ENCODE results near the gene PCDHGA5.
A peak's percentile ranks its signal among the peaks of the same experiment; 100 is the strongest.
"Not testable (repeated sequence)": the region's sequence is repeated elsewhere in the genome, so short reads cannot be mapped to it uniquely, and the experiment has no call there.

PCDHGA5 gene

DNA sequence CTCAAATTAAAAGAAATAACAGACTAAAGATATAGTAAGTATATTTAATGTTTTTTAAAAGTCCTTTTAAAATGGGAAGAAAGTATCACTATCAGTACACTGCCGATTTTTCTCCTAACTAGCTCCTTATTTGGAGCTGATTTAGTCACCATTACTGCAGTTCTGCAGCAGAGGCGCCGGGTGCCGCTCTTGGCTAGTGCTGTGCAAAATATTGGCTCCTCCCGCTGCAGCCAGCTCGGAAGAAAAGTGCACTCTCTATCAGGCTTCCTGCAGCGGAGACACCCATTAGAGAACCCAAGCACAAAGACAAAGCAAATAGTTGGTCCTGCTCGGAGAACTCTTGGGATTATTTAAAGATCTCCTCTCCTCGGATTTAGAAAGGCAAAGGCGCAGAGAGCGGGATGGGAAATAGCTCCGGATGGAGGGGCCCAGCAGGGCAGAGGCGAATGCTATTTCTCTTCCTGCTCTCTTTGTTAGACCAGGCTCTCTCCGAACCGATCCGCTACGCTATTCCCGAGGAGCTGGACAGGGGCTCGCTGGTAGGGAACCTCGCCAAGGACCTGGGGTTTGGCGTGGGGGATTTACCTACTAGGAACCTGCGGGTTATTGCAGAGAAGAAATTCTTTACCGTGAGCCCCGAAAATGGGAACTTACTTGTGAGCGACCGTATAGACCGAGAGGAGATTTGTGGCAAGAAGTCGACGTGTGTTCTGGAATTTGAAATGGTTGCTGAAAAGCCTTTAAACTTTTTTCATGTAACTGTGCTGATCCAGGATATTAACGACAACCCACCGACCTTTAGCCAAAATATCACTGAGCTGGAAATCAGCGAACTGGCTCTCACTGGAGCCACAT lies 6.3 kb downstream of the PCDHGA5 start, which contains the start of gene PCDHGB3:
Gene PCDHGB3, plus strand, starts transcription at position 249 of the 855 bp plus-strand sequence. Its CDS starts 153 bp downstream, at position 402.
- peak; percentile 72 for TF ChIP-seq CTCF (IDR thresholded peaks at IDR 0.05; ENCODE audit: extremely low read depth, missing control alignments)
- peak; percentile 86 for DNase-seq (ENCODE audit: low spot score)

GRCh38 chr5:141371572-141372475 lies 7.9 kb downstream of the PCDHGA5 start:
- no peak for TF ChIP-seq CTCF (IDR thresholded peaks at IDR 0.05; ENCODE audit: extremely low read depth, missing control alignments)

GRCh38 chr5:141373673-141374317 lies 9.8 kb downstream of the PCDHGA5 start, which contains the start of gene PCDHGA6:
Gene PCDHGA6, plus strand, starts transcription at chr5:141373891. Its CDS starts 193 bp downstream, at chr5:141374084.
- no peak for DNase-seq (ENCODE audit: low spot score)
- TF ChIP-seq CTCF (IDR thresholded peaks at IDR 0.05; ENCODE audit: extremely low read depth, missing control alignments): no peak

More at GRCh38 chr5:141371572-141372475, 7.9 kb downstream of the PCDHGA5 start:
- no peak for DNase-seq (ENCODE audit: low spot score)

DNA sequence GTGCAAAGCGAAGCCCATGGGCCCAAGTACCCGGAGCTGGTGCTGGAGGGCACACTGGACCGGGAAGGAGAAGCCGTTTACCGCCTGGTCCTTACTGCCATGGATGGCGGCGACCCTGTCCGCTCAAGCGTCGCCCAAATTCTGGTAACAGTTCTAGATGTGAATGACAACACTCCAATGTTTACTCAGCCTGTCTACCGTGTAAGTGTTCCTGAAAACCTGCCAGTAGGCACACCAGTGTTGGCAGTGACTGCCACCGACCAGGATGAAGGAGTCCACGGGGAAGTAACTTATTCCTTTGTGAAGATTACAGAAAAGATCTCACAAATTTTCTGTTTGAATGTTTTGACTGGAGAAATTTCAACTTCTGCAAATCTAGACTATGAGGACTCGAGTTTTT lies 10.7 kb downstream of the PCDHGA5 start:
- DNase-seq (ENCODE audit: low spot score): no peak

GRCh38 chr5:141375444-141376155 lies 11.6 kb downstream of the PCDHGA5 start:
- not testable (repeated sequence) for DNase-seq (ENCODE audit: low spot score)

More for the DNA sequence above, 10.7 kb downstream of the PCDHGA5 start:
- no peak for TF ChIP-seq CTCF (IDR thresholded peaks at IDR 0.05; ENCODE audit: extremely low read depth, missing control alignments)

- DNase-seq (ENCODE audit: low spot score): peak; percentile 65
- TF ChIP-seq CTCF (IDR thresholded peaks at IDR 0.05; ENCODE audit: extremely low read depth, missing control alignments): peak; percentile 30
Measured at GRCh38 chr5:141382469-141383294, 18.7 kb downstream of the PCDHGA5 start, which contains the start of gene PCDHGA7. Gene PCDHGA7, plus strand, starts transcription at chr5:141382742. Its CDS starts 158 bp downstream, at chr5:141382900.

Measured in GM20000 (cell line).